Thymus (tissue), 11 donors: Measurements from ENCODE around the gene CC2D1A. TPM values are rescaled to one million over a fixed set of nuclear protein-coding genes. Genes with fewer than 3 reads are reported as not detected.

Source experiments
- DNase-seq, 9 donors: peaks; one replicate each; pipeline ENCODE4 v3.0.0-alpha.2; 2013; ENCODE audit warnings: low spot score in 9 of 9, low read depth in 6 of 9, missing footprints in 1 of 9
- H3K27ac ChIP-seq, 2 donors: one replicate each; pipeline ENCODE4 v1.5.1; 2013; ENCODE audit warnings: control low read depth in 1 of 2, low read depth in 1 of 2, low read length in 1 of 2, mild to moderate bottlenecking in 1 of 2, moderate library complexity in 1 of 2
- H3K27me3 ChIP-seq, 2 donors: one replicate each; pipeline ENCODE4 v1.5.1; 2013; ENCODE audit warnings: low read length in 1 of 2; ENCODE audit not compliant: control insufficient read depth in 2 of 2, insufficient read depth in 1 of 2
- H3K36me3 ChIP-seq, 2 donors: one replicate each; pipeline ENCODE4 v1.5.1; 2013; ENCODE audit warnings: low read length in 1 of 2, mild to moderate bottlenecking in 1 of 2, moderate library complexity in 1 of 2; ENCODE audit not compliant: control insufficient read depth in 2 of 2, insufficient read depth in 2 of 2
- H3K4me1 ChIP-seq, 2 donors: one replicate each; pipeline ENCODE4 v1.5.1; 2013; ENCODE audit warnings: low read length in 2 of 2; ENCODE audit not compliant: control insufficient read depth in 2 of 2, insufficient read depth in 2 of 2
- H3K4me3 ChIP-seq, 2 donors: one replicate each; pipeline ENCODE4 v1.5.1; 2013; ENCODE audit warnings: low read length in 2 of 2, control low read depth in 1 of 2, mild to moderate bottlenecking in 1 of 2
- H3K9me3 ChIP-seq, 2 donors: one replicate each; pipeline ENCODE4 v1.5.1; 2013; ENCODE audit warnings: low read length in 1 of 2, mild to moderate bottlenecking in 1 of 2; ENCODE audit not compliant: control insufficient read depth in 2 of 2, insufficient read depth in 1 of 2
- WGBS: extraction: QIAGEN DNeasy Blood & Tissue Kit; methylation state at CpG from one replicate; pipeline ENCODE4 v1.1.7; 2013; 5-methylcytosine and 5-hydroxymethylcytosine counted together
- polyA plus RNA-seq: library from polyadenylated mRNA; stranded (reverse); fragments of 200-250 nt; gene quantifications from one replicate; pipeline ENCODE4 v1.2.3, GENCODE V29; 2013
- total RNA-seq: library from RNA; stranded (reverse); fragments of 120-200 nt; gene quantifications from one replicate; pipeline ENCODE4 v1.2.4, GENCODE V29; 2013
- donor health status: healthy.

Gene CC2D1A
- total and polyA plus RNA-seq, 2 donors: 5.8 to 26.7 TPM

DNA sequence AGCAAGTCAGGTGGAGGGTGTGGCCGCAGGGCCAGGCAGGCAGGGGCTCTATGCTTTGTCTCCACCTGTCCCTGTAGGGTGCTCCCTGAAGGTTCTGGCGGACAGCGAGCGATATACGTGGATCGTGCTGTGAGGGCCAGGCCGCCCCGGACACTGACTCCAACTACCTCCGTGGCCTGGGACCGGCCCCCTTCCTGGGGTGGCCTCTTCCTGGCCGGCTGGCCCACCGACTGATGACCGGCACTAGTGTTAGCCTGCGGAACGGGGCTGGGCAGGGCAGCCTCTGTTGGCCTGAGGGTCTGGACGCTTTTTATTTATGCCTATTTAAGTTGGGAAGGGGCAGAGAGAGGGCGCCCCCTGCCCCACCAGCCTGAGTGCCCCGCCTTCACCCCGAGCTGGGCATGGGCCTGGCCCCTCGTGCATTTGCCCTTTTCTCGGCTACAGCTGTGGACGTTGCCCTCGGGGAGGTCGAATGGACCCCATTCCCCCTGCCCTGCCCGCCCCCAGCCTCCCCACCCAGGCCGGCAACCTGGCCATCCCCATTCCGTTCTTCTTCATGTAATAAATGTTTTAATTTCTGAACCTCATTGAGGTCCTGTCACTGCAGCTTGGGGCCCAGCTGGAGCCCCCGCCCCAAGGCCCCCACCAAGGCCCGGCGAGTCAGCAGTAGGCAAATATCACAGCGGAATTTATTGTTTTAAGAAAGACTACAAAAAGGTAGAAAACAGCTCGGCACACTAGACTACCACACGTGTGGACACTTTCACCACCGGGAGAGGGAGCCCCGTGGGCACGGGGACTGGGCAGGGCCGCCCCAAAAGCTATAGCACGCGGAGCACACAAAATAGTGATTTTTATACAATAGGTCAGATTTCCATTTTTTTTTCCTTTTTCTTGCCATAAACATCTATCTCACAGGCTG is 55.1 kb downstream of the CC2D1A start:
- DNase-seq: no peak
- 97% methylated on average over 39 of the region's 39 CpGs for whole genome bisulfite sequencing

DNA sequence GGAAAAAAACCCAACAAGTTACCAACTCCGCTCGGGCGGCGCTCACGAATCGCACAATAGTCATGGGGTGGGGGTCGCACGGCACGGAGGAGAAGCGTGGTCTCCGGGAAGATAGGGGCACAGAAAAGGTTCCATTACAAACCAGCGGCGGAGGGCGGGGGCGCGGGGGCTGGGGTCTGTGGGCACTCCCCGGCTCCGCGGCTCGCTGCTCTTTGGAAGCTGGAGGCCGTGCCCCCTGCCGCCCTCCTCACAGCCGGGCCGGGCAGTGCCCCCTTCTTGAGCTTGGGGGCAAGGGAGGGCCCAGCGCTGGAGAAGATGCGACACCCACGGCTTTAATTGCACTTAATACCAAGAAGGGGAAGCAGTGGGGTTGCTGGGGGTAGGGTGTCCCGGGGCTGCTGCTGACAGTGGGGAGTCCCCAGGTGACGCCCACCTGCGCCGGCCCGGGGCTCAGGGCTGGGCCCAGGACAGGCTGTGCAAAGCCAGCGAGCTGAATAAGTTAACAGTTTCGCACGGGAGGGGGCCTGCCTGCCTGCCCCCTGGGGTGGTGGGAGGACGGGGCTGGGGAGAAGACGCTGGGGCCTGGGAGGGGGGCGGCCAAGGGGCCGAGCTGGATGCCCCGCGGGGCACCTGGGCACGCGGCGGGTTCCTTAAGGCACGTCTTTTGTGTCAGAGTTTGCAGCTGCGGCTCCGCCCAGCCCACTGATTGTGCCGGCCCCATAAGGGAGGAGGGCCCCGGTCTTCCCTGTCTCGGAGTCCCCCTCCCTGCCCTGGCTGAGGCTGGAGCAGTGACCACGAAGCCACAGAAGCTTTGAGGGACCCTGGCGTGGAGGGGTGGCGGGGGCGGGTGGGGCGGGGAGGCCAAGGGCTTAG is 56.1 kb downstream of the CC2D1A start:
- H3K4me1 ChIP-seq: no peaks in the 10 kb centered on the region
- no peak for DNase-seq
- H3K27me3 ChIP-seq: no peaks in the 10 kb centered on the region
- no peaks in the 10 kb centered on the region for H3K9me3 ChIP-seq
- no peak overlapping the region for H3K4me3 ChIP-seq
- peaks cover 80 to 94% of the 10 kb centered on the region in 2 donors for H3K36me3 ChIP-seq
- no peak overlapping the region for H3K27ac ChIP-seq
- 93% methylated on average over 55 of the region's 55 CpGs for WGBS

More for the DNA sequence above, 55.1 kb downstream of the CC2D1A start:
- no peak overlapping the region for H3K27ac ChIP-seq
- H3K9me3 ChIP-seq: no peaks in the 10 kb centered on the region
- peaks cover 80 to 94% of the 10 kb centered on the region in 2 donors for H3K36me3 ChIP-seq
- H3K4me1 ChIP-seq: no peaks in the 10 kb centered on the region
- H3K27me3 ChIP-seq: no peaks in the 10 kb centered on the region
- H3K4me3 ChIP-seq: no peak overlapping the region

DNA sequence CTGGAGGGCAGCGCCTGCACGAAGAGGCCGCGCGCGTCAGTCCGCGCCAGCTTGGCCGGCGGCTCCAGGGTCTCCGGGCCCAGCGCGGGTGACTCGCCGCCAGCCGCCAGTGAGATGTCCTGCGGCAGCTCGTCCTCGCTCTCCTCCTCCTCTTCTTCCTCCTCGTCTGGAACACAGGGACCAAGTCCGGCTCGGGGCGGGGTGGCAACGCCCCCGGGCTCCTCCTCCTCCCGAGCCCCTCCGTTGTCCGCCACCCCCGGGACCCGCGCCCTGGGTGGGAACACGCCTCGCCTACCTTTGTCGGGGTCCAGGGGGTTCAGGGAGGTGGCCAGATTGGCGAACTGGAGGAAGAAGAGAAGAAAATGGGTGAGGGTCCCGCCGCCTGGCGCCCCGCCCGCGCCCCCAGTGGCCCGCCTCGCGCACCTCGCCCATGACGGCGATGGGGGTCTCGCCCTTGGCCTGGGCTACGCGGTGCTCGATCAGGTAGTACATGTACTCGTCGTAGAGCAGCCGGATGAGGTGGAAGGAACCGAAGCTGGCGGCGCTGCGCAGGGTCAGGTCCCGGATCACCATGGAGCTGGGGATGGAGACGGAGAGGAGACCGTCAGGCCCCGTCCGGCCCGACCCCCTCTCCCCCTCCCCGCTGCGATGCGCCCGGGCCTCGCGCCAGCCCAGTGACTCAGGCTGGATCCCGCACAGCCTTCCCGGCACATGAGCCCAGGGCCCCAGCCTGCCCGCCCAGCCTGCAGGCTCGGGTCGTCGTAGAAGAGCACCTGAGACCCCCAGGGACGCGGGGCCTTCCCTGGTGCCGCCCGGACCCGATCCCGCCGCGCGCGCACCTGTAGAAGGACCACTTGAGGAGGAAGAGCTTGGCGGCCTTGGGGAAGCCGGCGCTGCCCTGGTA is 57.0 kb downstream of the CC2D1A start:
- H3K9me3 ChIP-seq: no peaks in the 10 kb centered on the region
- H3K4me1 ChIP-seq: no peaks in the 10 kb centered on the region
- no peak overlapping the region for H3K27ac ChIP-seq
- no peak for DNase-seq
- H3K27me3 ChIP-seq: no peaks in the 10 kb centered on the region
- peaks cover 80 to 94% of the 10 kb centered on the region in 2 donors for H3K36me3 ChIP-seq
- 95% methylated on average over 89 of the region's 89 CpGs for WGBS
- no peak overlapping the region for H3K4me3 ChIP-seq

DNA sequence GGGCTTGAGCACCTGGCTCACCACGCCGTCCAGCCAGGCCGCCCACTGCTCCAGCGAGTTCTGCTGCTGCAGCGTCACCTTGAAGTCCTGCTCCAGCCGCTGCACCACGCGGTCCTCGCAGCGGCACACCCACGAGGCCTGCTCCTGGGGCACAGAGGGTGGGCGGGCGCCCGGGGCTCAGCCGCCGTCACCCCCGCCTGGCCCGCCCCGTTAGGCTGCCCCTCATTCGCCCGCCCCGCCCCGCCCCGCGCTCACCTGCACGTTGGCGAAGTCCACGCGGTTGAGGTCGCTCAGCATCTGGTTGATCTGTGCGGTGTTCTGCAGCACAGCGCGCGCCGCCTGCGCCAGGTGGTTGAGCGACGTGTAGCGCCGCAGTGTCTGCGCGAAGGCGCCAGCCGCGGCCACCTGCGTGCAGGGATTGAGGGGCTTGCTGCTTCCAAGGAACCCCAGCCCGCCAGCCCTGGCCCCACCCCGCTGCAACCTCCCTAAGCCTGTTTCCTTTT is 57.7 kb downstream of the CC2D1A start:
- Histone ChIP-seq H3K4me1 (no peaks in the 10 kb centered on the region), H3K27ac (no peak overlapping the region), H3K27me3 (no peaks in the 10 kb centered on the region), H3K36me3 (peaks cover 80 to 93% of the 10 kb centered on the region in 2 donors), H3K4me3 (no peak overlapping the region), H3K9me3 (no peaks in the 10 kb centered on the region)
- WGBS: 97% methylated on average over 48 of the region's 48 CpGs
- no peak for DNase-seq

DNA sequence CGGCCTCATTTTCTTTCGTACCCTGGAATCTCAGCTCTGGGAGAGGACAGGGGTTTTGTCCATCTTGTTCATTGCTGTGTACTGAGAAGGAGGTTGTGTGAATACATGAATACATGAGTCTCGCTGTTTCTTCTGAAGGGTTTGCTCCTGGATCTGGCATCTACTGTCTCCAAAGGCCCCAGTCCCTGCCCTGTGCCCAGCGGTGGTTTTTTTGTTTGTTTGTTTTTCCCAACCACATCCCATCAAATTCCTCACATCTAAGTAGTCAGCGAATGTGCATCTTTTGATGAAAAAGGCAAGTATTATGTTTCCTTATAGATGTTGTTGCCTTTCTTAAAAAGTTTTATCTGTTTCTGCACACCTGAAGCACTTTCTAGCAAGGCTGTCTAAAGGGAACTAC is 58.8 kb downstream of the CC2D1A start:
- WGBS: 96% methylated on average over 5 of the region's 5 CpGs
- Histone ChIP-seq H3K9me3 (no peaks in the 10 kb centered on the region), H3K27me3 (no peaks in the 10 kb centered on the region), H3K4me3 (no peak overlapping the region), H3K4me1 (no peaks in the 10 kb centered on the region), H3K36me3 (peaks cover 78 to 93% of the 10 kb centered on the region in 2 donors), H3K27ac (no peak overlapping the region)
- DNase-seq: no peak

DNA sequence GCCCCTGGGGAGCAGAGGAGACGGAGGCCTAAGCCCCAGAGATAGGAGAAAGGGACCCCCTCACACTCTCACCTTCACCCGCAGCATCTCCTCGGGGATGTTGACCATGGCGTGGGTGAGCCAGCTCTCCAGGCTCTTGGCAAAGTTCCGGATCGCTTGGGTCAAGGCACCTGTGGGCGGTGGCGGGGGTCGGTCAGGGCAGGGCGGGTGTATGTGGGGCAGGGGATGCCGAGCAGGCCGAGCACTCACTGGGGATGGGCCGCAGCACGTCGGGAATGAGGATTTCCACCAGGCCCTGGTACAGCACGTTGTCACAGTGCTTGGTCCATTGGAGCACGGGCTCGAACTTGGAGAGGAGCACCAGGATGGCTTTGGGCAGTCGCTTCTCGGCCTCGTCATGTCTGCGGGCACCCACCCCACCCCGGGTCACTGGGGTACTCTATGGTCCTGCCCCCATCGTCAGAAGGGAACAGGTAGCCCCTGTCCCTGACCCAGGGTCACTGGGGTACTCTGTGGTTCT is 59.4 kb downstream of the CC2D1A start:
- 97% methylated on average over 24 of the region's 24 CpGs for WGBS
- H3K4me1 ChIP-seq: no peaks in the 10 kb centered on the region
- H3K27ac ChIP-seq: no peak overlapping the region
- DNase-seq: no peak
- no peak overlapping the region for H3K4me3 ChIP-seq
- H3K36me3 ChIP-seq: peaks cover 76 to 93% of the 10 kb centered on the region in 2 donors
- no peaks in the 10 kb centered on the region for H3K9me3 ChIP-seq
- H3K27me3 ChIP-seq: no peaks in the 10 kb centered on the region

DNA sequence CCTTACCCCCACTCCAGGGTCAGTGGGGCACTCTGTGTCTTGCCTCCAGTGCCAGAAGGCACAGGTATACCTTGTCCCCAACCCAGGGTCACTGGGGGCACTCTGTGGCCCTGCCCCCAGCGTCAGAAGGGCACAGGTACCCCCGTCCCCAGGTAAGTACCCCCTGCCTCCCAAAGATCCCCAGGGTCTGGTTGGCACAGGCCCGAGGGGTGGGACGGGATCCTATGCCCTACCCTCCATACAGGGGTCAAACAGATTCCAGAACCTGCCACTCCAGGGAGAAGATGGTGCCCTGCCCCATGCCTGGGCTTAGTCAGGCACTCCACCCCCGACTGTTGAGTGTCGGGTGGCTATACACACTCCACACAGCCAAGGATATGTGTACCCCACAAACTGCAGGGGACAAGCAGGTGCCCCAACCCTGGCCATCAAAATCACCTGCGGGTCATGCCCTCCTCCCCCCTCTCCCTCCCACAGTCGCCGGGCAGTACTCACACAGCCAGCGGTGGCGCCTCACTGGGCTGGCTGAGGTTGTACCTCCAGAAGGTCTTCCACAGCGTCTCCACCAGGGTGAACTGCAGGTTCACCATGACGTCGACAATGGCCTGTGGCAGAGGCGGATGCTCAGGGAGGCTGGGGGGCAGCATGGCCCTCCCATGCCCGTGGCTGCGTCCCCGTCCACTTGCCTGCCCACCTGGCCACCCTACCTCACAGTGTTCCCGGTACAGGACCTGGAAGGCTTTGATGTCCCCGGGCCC is 60.1 kb downstream of the CC2D1A start:
- H3K36me3 ChIP-seq: peaks cover 71 to 90% of the 10 kb centered on the region in 2 donors
- no peak overlapping the region for H3K4me3 ChIP-seq
- H3K27ac ChIP-seq: no peak overlapping the region
- no peak for DNase-seq
- H3K27me3 ChIP-seq: no peaks in the 10 kb centered on the region
- WGBS: 97% methylated on average over 20 of the region's 20 CpGs
- no peaks in the 10 kb centered on the region for H3K4me1 ChIP-seq
- no peaks in the 10 kb centered on the region for H3K9me3 ChIP-seq

DNA sequence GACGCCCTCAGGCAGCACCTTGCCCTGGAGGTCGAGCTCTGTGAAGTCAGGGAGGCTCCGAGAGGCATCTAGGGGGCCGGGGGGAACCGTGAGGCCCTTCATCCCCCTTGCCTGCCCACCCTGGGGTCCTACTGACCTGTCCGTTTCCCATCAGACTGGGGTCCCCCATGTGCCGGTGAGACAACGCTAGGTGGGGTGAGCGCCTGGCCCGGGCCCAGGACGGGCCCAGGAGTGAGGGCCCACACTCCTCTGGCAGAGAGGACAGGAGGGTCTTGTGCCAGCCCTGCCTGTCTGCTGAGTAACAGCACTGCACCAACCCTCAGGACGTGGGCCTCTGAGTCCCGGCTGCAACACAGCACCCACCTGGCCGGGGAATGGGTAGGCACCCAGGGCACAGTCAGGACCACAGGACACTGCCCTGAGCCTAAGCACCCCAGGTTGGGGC is 60.7 kb downstream of the CC2D1A start:
- Histone ChIP-seq H3K4me3 (no peak overlapping the region), H3K27ac (no peak overlapping the region), H3K36me3 (peaks cover 73 to 87% of the 10 kb centered on the region in 2 donors), H3K9me3 (no peaks in the 10 kb centered on the region), H3K27me3 (no peaks in the 10 kb centered on the region), H3K4me1 (no peaks in the 10 kb centered on the region)
- no peak for DNase-seq
- WGBS: 98% methylated on average over 14 of the region's 14 CpGs
